A549 treated with Mapracorat at 1 μM for 4 hours (cell line): Measurements from ENCODE around the gene BTC. TPM values are rescaled to one million over a fixed set of nuclear protein-coding genes. Genes with fewer than 3 reads are reported as not detected.

Experiments used
- total RNA-seq: library from RNA; stranded (reverse); fragments of 200-300 nt; extraction: Qiagen RNA extraction; gene quantifications from 5 replicates; pipeline ENCODE4 v1.2.3, GENCODE V29; 2022

The BTC gene, protein sequence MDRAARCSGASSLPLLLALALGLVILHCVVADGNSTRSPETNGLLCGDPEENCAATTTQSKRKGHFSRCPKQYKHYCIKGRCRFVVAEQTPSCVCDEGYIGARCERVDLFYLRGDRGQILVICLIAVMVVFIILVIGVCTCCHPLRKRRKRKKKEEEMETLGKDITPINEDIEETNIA
- total RNA-seq = 0.91 to 1.6 TPM (median 1.2 TPM) in 5 replicates

DNA sequence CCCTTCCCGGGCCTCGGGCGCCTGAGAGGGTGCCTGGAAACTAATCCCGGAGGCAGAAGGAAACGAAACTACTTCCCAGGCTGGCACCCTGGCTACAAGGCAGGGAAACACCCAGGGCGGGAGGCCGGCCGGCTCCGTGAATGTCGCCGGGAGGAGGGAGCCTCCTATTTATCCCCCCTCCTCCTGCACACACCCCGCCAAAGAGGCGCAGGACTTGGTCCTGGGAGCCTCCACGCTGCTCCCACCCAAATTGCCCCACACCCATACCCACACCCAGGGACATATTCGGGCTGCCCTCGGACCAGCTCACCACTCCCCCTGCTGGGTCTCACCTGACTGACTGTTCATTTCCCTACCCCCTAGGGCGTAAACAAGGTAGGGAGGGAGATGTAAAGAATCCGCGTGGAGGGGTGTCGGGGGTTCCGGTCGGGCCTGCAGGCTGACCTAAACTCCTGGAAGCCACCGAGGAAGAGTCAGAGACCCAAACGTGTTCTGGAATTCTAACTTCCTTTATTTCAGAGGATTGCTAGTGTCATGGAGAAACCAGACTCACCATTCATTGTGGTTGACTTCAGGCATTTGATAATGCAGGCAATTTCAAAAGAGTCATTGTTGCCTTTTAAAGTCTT lies at the start of gene BTC:
Gene BTC (minus strand): TSS at position 142 of the 629 bp plus-strand sequence. CDS start 198 bp downstream, outside the sequence.

Other genes with a start within 250 kb of the BTC start
- gene PARM1, start 138.6 kb upstream of the BTC start, total RNA-seq = 0.47 to 0.63 TPM (median 0.56 TPM) in 5 replicates